ENCODE results near the gene MED7.

DNA sequence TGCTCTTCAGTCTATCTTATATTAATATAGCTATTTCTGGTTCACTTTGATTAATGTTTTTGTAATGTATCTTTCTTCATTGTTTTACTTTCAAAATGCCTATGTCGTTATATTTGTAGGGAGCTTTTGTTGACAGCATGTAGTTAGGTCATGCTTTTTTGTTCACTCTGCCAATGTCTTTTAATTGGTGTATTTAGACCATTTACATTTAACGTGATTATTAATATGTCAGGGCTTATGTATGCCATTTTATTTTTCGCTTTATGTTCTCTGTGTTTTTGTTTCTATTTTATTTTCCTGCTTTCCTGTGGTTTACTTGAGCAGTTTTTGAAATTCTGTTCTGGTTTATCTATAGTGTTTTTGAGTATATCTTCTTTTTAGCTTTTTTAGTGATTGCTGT is 12.6 kb upstream of the MED7 start:
- TF ChIP-seq POLR2A (IDR thresholded peaks at IDR 0.05; ENCODE audit: low read length) (no peak), GATA1 (IDR thresholded peaks at IDR 0.05; ENCODE audit: low read depth, low read length) (no peak)

All from erythroblast (primary cell).